Measurements from ENCODE around the gene HEPN1.

Gene HEPN1

GRCh38 chr11:124890683-124891372, 28.2 kb upstream of the HEPN1 start:
- DNase-seq (ENCODE audit: insufficient read length, low spot score) (no peak), FAIRE-seq (no peak)
- no peak for TF ChIP-seq POU2F2 (IDR thresholded peaks at IDR 0.05; ENCODE audit: low read depth, low read length)
- TF ChIP-seq PAX5 (IDR thresholded peaks at IDR 0.05; ENCODE audit: insufficient read depth, low read length, severe bottlenecking) = no peak
- no peak for TF ChIP-seq SPI1 (IDR thresholded peaks at IDR 0.05; ENCODE audit: low read depth, low read length)
- TF ChIP-seq TAF1 (IDR thresholded peaks at IDR 0.05; ENCODE audit: low read depth, low read length) = no peak
- TF ChIP-seq POLR2A (IDR thresholded peaks at IDR 0.05; ENCODE audit: low read depth, low read length) = no peak
- TF ChIP-seq POLR2AphosphoS5 (IDR thresholded peaks at IDR 0.05; ENCODE audit: low read depth, low read length) = no peak

DNA sequence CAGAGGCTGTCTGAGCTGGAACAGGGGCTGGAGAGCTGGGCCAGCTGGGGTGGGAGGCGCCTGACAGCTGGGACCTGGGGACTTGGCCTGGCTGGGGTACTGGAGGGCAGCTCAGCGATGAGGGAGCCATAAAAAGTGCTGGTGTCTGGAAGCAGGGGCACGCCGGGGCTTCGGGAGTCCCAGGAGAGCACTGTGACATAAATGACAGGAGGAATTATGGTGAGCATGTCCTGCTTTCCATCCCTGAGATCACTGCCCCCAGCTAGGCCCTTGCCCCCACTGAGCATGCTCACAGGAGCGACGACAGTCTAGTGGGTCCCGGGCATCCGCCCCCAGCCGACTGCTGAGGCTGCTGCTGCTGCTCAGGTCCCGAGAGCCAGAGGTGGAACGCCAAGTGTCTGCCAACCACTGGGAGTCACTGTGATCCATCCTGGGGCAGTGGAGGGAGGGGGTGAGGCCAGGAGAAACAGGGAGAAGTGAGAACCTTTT, 27.6 kb upstream of the HEPN1 start:
- no peak for FAIRE-seq

DNA sequence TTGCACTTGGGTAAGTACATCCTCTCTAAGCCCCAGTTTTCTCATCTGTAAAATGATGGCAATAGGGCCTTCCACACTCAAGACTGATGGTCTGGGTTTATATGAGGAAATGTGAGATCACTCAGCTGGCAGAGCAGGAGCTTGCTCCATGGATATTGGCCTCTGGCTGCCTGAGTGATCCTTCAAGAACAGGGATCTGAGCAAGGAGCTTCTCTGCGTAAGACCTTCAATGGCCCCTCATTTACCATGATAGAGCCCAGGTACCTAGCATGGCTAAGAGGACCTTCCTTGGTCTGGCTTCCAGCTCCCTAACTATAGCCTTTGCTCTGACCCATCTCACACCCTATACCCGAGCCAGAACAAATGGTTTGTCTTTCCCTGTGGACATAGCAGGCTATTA, 26.9 kb upstream of the HEPN1 start:
- DNase-seq (ENCODE audit: insufficient read length, low spot score) (no peak), FAIRE-seq (no peak)
- TF ChIP-seq PAX5 (IDR thresholded peaks at IDR 0.05; ENCODE audit: insufficient read depth, low read length, severe bottlenecking) = no peak
- TF ChIP-seq TAF1 (IDR thresholded peaks at IDR 0.05; ENCODE audit: low read depth, low read length) = no peak
- TF ChIP-seq POLR2AphosphoS5 (IDR thresholded peaks at IDR 0.05; ENCODE audit: low read depth, low read length) = no peak
- TF ChIP-seq POU2F2 (IDR thresholded peaks at IDR 0.05; ENCODE audit: low read depth, low read length) = no peak
- no peak for TF ChIP-seq SPI1 (IDR thresholded peaks at IDR 0.05; ENCODE audit: low read depth, low read length)
- TF ChIP-seq POLR2A (IDR thresholded peaks at IDR 0.05; ENCODE audit: low read depth, low read length) = no peak

More for the DNA sequence above, 27.6 kb upstream of the HEPN1 start:
- no peak for TF ChIP-seq POU2F2 (IDR thresholded peaks at IDR 0.05; ENCODE audit: low read depth, low read length)
- no peak for TF ChIP-seq POLR2A (IDR thresholded peaks at IDR 0.05; ENCODE audit: low read depth, low read length)
- TF ChIP-seq SPI1 (IDR thresholded peaks at IDR 0.05; ENCODE audit: low read depth, low read length) = no peak
- no peak for TF ChIP-seq POLR2AphosphoS5 (IDR thresholded peaks at IDR 0.05; ENCODE audit: low read depth, low read length)
- TF ChIP-seq PAX5 (IDR thresholded peaks at IDR 0.05; ENCODE audit: insufficient read depth, low read length, severe bottlenecking) = no peak
- no peak for TF ChIP-seq TAF1 (IDR thresholded peaks at IDR 0.05; ENCODE audit: low read depth, low read length)
- DNase-seq (ENCODE audit: insufficient read length, low spot score) = no peak

GRCh38 chr11:124892750-124893454, 26.1 kb upstream of the HEPN1 start:
- TF ChIP-seq POLR2A (IDR thresholded peaks at IDR 0.05; ENCODE audit: low read depth, low read length) = no peak
- no peak for TF ChIP-seq SPI1 (IDR thresholded peaks at IDR 0.05; ENCODE audit: low read depth, low read length)
- TF ChIP-seq POLR2AphosphoS5 (IDR thresholded peaks at IDR 0.05; ENCODE audit: low read depth, low read length) = no peak
- no peak for TF ChIP-seq PAX5 (IDR thresholded peaks at IDR 0.05; ENCODE audit: insufficient read depth, low read length, severe bottlenecking)
- no peak for TF ChIP-seq POU2F2 (IDR thresholded peaks at IDR 0.05; ENCODE audit: low read depth, low read length)
- DNase-seq (ENCODE audit: insufficient read length, low spot score) (peak; percentile 2), FAIRE-seq (no peak)

GRCh38 chr11:124893781-124894401, 25.2 kb upstream of the HEPN1 start:
- DNase-seq (ENCODE audit: insufficient read length, low spot score) (no peak), FAIRE-seq (no peak)
- no peak for TF ChIP-seq POLR2AphosphoS5 (IDR thresholded peaks at IDR 0.05; ENCODE audit: low read depth, low read length)
- TF ChIP-seq POLR2A (IDR thresholded peaks at IDR 0.05; ENCODE audit: low read depth, low read length) = no peak
- TF ChIP-seq PAX5 (IDR thresholded peaks at IDR 0.05; ENCODE audit: insufficient read depth, low read length, severe bottlenecking) = no peak
- TF ChIP-seq TAF1 (IDR thresholded peaks at IDR 0.05; ENCODE audit: low read depth, low read length) = no peak
- no peak for TF ChIP-seq POU2F2 (IDR thresholded peaks at IDR 0.05; ENCODE audit: low read depth, low read length)
- no peak for TF ChIP-seq SPI1 (IDR thresholded peaks at IDR 0.05; ENCODE audit: low read depth, low read length)

GRCh38 chr11:124894606-124895430, 24.2 kb upstream of the HEPN1 start:
- no peak for TF ChIP-seq POLR2A (IDR thresholded peaks at IDR 0.05; ENCODE audit: low read depth, low read length)
- no peak for TF ChIP-seq POLR2AphosphoS5 (IDR thresholded peaks at IDR 0.05; ENCODE audit: low read depth, low read length)
- TF ChIP-seq TAF1 (IDR thresholded peaks at IDR 0.05; ENCODE audit: low read depth, low read length) = no peak
- no peak for TF ChIP-seq SPI1 (IDR thresholded peaks at IDR 0.05; ENCODE audit: low read depth, low read length)
- TF ChIP-seq POU2F2 (IDR thresholded peaks at IDR 0.05; ENCODE audit: low read depth, low read length) = no peak
- TF ChIP-seq PAX5 (IDR thresholded peaks at IDR 0.05; ENCODE audit: insufficient read depth, low read length, severe bottlenecking) = no peak
- FAIRE-seq = no peak
- DNase-seq (ENCODE audit: insufficient read length, low spot score) = no peak

DNA sequence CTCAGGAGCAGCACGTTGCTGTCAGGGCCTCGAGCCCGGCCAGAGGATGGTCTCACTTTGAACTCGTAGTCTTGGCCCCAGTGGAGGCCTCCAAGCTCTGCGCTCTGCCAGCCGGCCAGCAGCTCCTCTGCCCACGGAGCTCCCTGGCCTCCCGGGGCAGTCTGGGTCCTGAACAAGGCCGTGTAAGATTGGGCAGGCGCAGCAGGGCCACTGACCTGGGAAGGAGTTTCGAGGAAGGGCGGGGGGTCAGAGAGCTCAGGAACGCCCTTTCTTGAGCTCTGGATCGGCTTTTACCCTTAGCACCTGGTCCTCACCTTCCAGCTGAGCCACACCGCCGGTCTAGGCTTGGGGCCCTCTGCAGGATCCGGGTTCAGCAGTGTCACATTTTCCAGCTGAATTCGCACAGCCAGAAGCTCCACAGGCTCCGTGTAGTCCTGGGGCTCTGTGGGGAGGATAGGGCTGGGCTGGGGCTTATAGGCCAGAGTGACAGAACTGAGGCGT, 23.5 kb upstream of the HEPN1 start:
- TF ChIP-seq POLR2AphosphoS5 (IDR thresholded peaks at IDR 0.05; ENCODE audit: low read depth, low read length) (no peak), TAF1 (IDR thresholded peaks at IDR 0.05; ENCODE audit: low read depth, low read length) (no peak), POLR2A (IDR thresholded peaks at IDR 0.05; ENCODE audit: low read depth, low read length) (no peak), SPI1 (IDR thresholded peaks at IDR 0.05; ENCODE audit: low read depth, low read length) (no peak), POU2F2 (IDR thresholded peaks at IDR 0.05; ENCODE audit: low read depth, low read length) (no peak), PAX5 (IDR thresholded peaks at IDR 0.05; ENCODE audit: insufficient read depth, low read length, severe bottlenecking) (no peak)
- no peak for DNase-seq (ENCODE audit: insufficient read length, low spot score)
- FAIRE-seq = no peak

GRCh38 chr11:124896071-124896750, 22.8 kb upstream of the HEPN1 start:
- no peak for TF ChIP-seq TAF1 (IDR thresholded peaks at IDR 0.05; ENCODE audit: low read depth, low read length)
- TF ChIP-seq POLR2A (IDR thresholded peaks at IDR 0.05; ENCODE audit: low read depth, low read length) = no peak
- no peak for TF ChIP-seq SPI1 (IDR thresholded peaks at IDR 0.05; ENCODE audit: low read depth, low read length)
- TF ChIP-seq POLR2AphosphoS5 (IDR thresholded peaks at IDR 0.05; ENCODE audit: low read depth, low read length) = no peak
- TF ChIP-seq POU2F2 (IDR thresholded peaks at IDR 0.05; ENCODE audit: low read depth, low read length) = no peak
- TF ChIP-seq PAX5 (IDR thresholded peaks at IDR 0.05; ENCODE audit: insufficient read depth, low read length, severe bottlenecking) = no peak
- FAIRE-seq (no peak), DNase-seq (ENCODE audit: insufficient read length, low spot score) (no peak)
